MCF 10A (cell line): ENCODE measurements around the gene FBN1. TPM values are rescaled to one million over a fixed set of nuclear protein-coding genes. Genes with fewer than 3 reads are reported as not detected.

ENCODE experiments used
- BruUV-seq: library from RNA; stranded (reverse); fragments of 400-500 nt; replicated peaks from 2 replicates; lab custom pipeline; 2021; lab: Mats Ljungman, UMichigan
- CTCF ChIA-PET: fragments of 300-600 bp; sonication (Branson Sonifier 250); formaldehyde crosslinking; extraction: SDS; loops from one replicate; lab custom pipeline; 2021; ENCODE audit warnings: antibody characterized with exemption, inconsistent platforms; lab: Yijun Ruan, JAX
- POLR2A ChIA-PET: fragments of 300-600, 350-650 bp; sonication (Branson Sonifier 250); formaldehyde crosslinking; extraction: SDS; loops from one replicate; lab custom pipeline; 2020; ENCODE audit warnings: antibody characterized with exemption, inconsistent platforms; lab: Yijun Ruan, JAX
- DNase-seq: peaks from one replicate; pipeline ENCODE4 v3.0.0-alpha.2; 2018; ENCODE audit not compliant: unreplicated experiment
- H3K27ac Mint-ChIP-seq: one replicate; pipeline ENCODE4 v1.8.0; 2022; ENCODE audit warnings: mild to moderate bottlenecking, low read depth, mixed read lengths; ENCODE audit not compliant: unreplicated experiment
- H3K27me3 Mint-ChIP-seq: one replicate; pipeline ENCODE4 v1.8.0; 2022; ENCODE audit warnings: mixed read lengths; ENCODE audit not compliant: insufficient read depth, unreplicated experiment
- H3K36me3 Mint-ChIP-seq: one replicate; pipeline ENCODE4 v1.8.0; 2022; ENCODE audit warnings: mild to moderate bottlenecking, moderate library complexity, mixed read lengths; ENCODE audit not compliant: insufficient read depth, unreplicated experiment
- H3K4me1 Mint-ChIP-seq: one replicate; pipeline ENCODE4 v1.8.0; 2022; ENCODE audit warnings: mixed read lengths; ENCODE audit not compliant: insufficient read depth, unreplicated experiment
- H3K4me3 Mint-ChIP-seq: one replicate; pipeline ENCODE4 v1.8.0; 2022; ENCODE audit warnings: mild to moderate bottlenecking, moderate library complexity, mixed read lengths; ENCODE audit not compliant: unreplicated experiment
- H3K9me3 Mint-ChIP-seq: one replicate; pipeline ENCODE4 v1.8.0; 2022; ENCODE audit warnings: mixed read lengths; ENCODE audit not compliant: unreplicated experiment
- intact Hi-C: fragments of 100-400 bp; cut with micrococcal nuclease; formaldehyde crosslinking; loops from 2 replicates; pipeline ENCODE4 v1.14.1; 2022
- total RNA-seq: library from RNA; stranded (reverse); gene quantifications from 2 replicates; pipeline ENCODE4 v1.2.3, GENCODE V29; 2022
- TF ChIP-seq, protein P1 (sequence below): fragments of 200-600 bp; IDR thresholded peaks from one replicate; pipeline ENCODE4 v1.8.0; 2022; ENCODE audit warnings: antibody characterized with exemption, mild to moderate bottlenecking; ENCODE audit not compliant: unreplicated experiment

The FBN1 gene
- total RNA-seq, 1 experiment from 2014 or later = 14.3 TPM

DNA sequence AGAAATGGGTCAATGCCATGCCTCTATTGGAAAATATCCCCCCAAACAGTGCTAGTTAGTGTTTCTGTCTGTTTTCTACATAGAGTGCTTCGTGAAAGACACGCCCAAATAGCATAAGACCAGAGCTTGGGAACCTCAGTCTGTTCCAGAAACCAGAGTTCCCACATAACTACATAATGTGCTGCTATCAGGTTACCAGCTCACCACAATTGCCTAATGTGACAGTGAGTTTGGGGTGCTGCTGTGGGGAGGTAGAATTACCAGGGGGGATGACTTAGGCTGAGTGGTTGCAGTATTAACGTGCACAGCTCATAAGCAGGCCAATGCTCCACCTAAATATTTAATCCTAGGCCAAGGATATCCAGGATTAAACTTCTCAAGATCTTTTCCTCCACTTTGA, 275.0 kb downstream of the FBN1 start:
- Mint-ChIP-seq H3K4me1 (peaks cover 18% of the 10 kb centered on the region), H3K27ac (no peak overlapping the region), H3K27me3 (no peaks in the 10 kb centered on the region), H3K36me3 (no peaks in the 10 kb centered on the region), H3K9me3 (no peaks in the 10 kb centered on the region), H3K4me3 (no peak overlapping the region)
- ChIA-PET CTCF (interaction anchor here (5.2 kb wide), 1 partner anchor 13 kb away, joined by 26 read pairs; no protein-coding TSS in a partner anchor), POLR2A (interaction anchor here (0.6 to 1.1 kb wide), 3 partner anchors 12 to 196 kb away, joined by 3 read pairs; no protein-coding TSS in a partner anchor)
- no TSS peak for BruUV-seq
- TF ChIP-seq, protein P1, sequence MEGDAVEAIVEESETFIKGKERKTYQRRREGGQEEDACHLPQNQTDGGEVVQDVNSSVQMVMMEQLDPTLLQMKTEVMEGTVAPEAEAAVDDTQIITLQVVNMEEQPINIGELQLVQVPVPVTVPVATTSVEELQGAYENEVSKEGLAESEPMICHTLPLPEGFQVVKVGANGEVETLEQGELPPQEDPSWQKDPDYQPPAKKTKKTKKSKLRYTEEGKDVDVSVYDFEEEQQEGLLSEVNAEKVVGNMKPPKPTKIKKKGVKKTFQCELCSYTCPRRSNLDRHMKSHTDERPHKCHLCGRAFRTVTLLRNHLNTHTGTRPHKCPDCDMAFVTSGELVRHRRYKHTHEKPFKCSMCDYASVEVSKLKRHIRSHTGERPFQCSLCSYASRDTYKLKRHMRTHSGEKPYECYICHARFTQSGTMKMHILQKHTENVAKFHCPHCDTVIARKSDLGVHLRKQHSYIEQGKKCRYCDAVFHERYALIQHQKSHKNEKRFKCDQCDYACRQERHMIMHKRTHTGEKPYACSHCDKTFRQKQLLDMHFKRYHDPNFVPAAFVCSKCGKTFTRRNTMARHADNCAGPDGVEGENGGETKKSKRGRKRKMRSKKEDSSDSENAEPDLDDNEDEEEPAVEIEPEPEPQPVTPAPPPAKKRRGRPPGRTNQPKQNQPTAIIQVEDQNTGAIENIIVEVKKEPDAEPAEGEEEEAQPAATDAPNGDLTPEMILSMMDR = no peak
- DNase-seq = peak; percentile 81
- intact Hi-C loops = no loop called here

DNA sequence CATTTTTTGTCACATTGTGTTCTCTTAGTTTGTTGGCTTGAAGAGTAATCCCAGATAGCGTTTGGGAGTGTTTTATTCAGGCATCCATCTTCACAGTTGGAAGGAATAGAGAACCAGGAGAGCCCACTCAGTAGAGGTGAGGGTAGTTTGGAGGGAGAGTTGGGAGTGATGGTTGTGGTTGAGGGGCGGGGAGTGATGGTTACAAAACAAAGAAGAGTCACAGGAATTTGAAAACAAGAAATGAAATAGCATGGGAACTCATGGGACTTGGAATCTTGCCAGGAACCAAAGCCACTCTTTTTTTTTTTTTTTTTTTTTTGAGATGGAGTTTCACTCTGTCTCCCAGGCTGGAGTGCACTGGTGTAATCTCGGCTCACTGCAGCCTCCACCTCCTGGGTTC, 278.0 kb downstream of the FBN1 start:
- no TSS peak for BruUV-seq
- peaks cover 6% of the 10 kb centered on the region for H3K4me1 Mint-ChIP-seq
- CTCF ChIA-PET = interaction anchor here (0.6 to 5.2 kb wide), 2 partner anchors 10 to 434 kb away, joined by 4 to 26 read pairs; no protein-coding TSS in a partner anchor

DNA sequence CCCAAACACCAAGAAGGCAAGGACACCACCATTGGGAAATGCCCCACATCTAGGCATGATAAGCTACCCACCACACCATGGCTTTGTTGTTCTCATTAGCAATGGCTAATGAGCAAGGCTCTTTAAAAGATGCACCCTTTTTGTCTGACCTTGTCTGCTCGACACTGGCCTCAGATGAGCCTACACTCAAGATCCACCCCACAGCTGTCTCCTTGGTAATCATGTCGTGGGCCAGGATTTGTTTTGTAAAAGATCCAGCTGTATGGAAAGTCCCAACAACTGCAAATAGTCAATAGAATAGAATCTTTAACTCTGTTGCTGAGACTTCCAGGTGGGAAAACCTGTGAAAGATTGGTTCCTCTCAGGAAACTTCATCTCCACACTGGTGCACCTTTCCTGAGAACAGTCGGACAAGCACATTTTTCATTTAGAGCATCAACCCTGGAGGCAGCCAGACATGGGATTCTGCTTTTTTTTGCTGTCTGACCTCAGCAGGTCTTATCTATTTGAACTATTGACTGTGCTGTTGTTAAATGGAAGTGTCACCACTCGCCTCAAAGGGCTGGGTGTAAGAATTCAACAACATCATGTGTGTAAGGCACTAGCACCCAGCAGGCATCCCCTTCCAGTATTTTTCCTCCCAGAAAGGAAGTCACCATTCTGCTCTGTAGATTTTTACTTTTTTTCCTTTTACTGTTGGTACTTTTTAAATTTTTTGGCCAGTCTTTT, 278.8 kb downstream of the FBN1 start:
- no peak for DNase-seq
- H3K36me3 Mint-ChIP-seq = no peaks in the 10 kb centered on the region
- intact Hi-C loops = no loop called here
- peaks cover 3% of the 10 kb centered on the region for H3K9me3 Mint-ChIP-seq
- H3K27ac Mint-ChIP-seq = no peak overlapping the region
- ChIA-PET CTCF (interaction anchor here (0.6 to 0.8 kb wide), 3 partner anchors 189 to 490 kb away, joined by 3 read pairs; no protein-coding TSS in a partner anchor), POLR2A (interaction anchor here (0.6 kb wide), 1 partner anchor 272 kb away, joined by 3 read pairs; no protein-coding TSS in a partner anchor)
- TF ChIP-seq, protein P1 = no peak
- no peaks in the 10 kb centered on the region for H3K27me3 Mint-ChIP-seq
- no peak overlapping the region for H3K4me3 Mint-ChIP-seq
- H3K4me1 Mint-ChIP-seq = peaks cover 6% of the 10 kb centered on the region
- no TSS peak for BruUV-seq

More for the DNA sequence above, 278.0 kb downstream of the FBN1 start:
- Mint-ChIP-seq H3K27ac (no peak overlapping the region), H3K9me3 (no peaks in the 10 kb centered on the region), H3K4me3 (no peak overlapping the region), H3K27me3 (no peaks in the 10 kb centered on the region), H3K36me3 (no peaks in the 10 kb centered on the region)
- TF ChIP-seq, protein P1 = no peak
- peak; percentile 42 for DNase-seq
- intact Hi-C loops = no loop called here
- POLR2A ChIA-PET = no interaction called here

DNA sequence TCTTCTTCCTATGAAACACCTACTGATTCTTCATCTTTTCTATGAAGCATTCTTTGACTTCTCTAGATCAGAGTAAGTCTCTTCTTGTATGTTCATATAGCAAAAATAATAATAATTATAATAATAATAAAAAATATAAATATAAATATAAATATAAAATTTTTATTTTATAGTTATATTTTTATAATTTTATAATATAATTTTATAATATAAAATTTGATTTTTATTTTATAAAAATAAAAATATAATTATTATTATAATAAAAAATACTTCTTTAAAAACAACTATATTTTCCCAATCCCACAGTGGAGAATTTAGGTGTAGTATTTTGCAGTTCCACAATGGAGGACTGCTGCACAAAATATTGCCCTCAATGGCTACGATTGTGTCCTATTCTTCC, 279.9 kb downstream of the FBN1 start:
- Mint-ChIP-seq H3K27me3 (no peaks in the 10 kb centered on the region), H3K27ac (no peak overlapping the region), H3K4me3 (no peak overlapping the region), H3K36me3 (no peaks in the 10 kb centered on the region), H3K4me1 (peaks cover 6% of the 10 kb centered on the region), H3K9me3 (peaks cover 8% of the 10 kb centered on the region)
- TF ChIP-seq, protein P1 = no peak
- BruUV-seq = no TSS peak
- POLR2A ChIA-PET = interaction anchor here (0.6 kb wide), 1 partner anchor 12 kb away, joined by 3 read pairs; no protein-coding TSS in a partner anchor
- CTCF ChIA-PET = no interaction called here
- no peak for DNase-seq
- intact Hi-C loops = no loop called here
